HEK293 (cell line): ENCODE measurements around the gene SNTG2.

Experiments
- ZBTB17 ChIP-seq: fragments of 450-650 bp; formaldehyde crosslinking; IDR thresholded peaks from 2 replicates; pipeline ENCODE4 v1.5.1; 2016; ENCODE audit warnings: missing biosample characterization, missing genetic modification characterization
- ZNF10 ChIP-seq: fragments of 450-650 bp; formaldehyde crosslinking; IDR thresholded peaks from 2 replicates; pipeline ENCODE4 v1.5.1; 2017; ENCODE audit warnings: missing biosample characterization, missing genetic modification characterization
- ZNF366 ChIP-seq: fragments of 450-650 bp; formaldehyde crosslinking; conservative IDR thresholded peaks from 2 replicates; pipeline ENCODE4 v1.5.1; 2016; ENCODE audit warnings: missing biosample characterization, missing genetic modification characterization
- ZNF530 ChIP-seq: fragments of 450-650 bp; formaldehyde crosslinking; IDR thresholded peaks from 2 replicates; pipeline ENCODE4 v1.5.1; 2016; ENCODE audit warnings: low read depth, missing biosample characterization, missing genetic modification characterization
- ZNF830 ChIP-seq: fragments of 450-650 bp; IDR thresholded peaks from 2 replicates; pipeline ENCODE4 v1.5.0; 2018; ENCODE audit warnings: missing biosample characterization, missing genetic modification characterization, low read depth, mild to moderate bottlenecking, moderate library complexity
- TF ChIP-seq, protein P1 (sequence below): fragments of 450-650 bp; formaldehyde crosslinking; IDR thresholded peaks from 2 replicates; pipeline ENCODE4 v1.5.1; 2016; ENCODE audit warnings: missing biosample characterization, missing genetic modification characterization
- TF ChIP-seq, protein P2 (sequence below): fragments of 450-650 bp; formaldehyde crosslinking; IDR thresholded peaks from 2 replicates; pipeline ENCODE4 v1.5.1; 2017; ENCODE audit warnings: missing biosample characterization, missing genetic modification characterization
- TF ChIP-seq, protein P3 (sequence below): fragments of 450-650 bp; formaldehyde crosslinking; IDR thresholded peaks from 2 replicates; pipeline ENCODE4 v1.5.1; 2016; ENCODE audit warnings: missing biosample characterization, missing genetic modification characterization
- TF ChIP-seq, protein P4 (sequence below): fragments of 450-650 bp; formaldehyde crosslinking; optimal IDR thresholded peaks from 2 replicates; pipeline ENCODE3; 2016; ENCODE audit warnings: missing biosample characterization, mild to moderate bottlenecking, missing genetic modification characterization

DNA sequence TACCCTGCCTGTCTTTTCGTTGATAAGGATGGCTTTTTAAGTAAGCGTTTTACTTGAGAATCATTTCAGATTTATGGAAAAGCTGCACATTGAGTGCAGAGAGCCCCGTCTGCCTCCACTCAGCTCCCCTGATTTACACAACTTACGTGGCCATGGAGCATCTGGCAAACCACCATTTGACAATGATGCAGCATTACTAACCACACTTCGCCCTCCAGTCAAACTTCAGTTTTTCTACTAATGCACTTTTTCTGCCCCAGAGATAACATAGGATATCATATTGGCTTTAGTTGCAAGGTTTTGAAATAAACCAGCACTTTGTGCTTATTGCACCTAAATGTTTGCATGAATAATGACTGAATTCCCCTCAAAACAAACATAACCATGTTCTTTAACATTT, 297.5 kb downstream of the SNTG2 start:
- TF ChIP-seq ZNF530 (tag by site-specific recombination) (no peak), ZNF10 (no peak), ZNF366 (no peak), ZNF830 (tag by site-specific recombination) (no peak), ZBTB17 (tag by site-specific recombination) (no peak)
- TF ChIP-seq, protein P1, sequence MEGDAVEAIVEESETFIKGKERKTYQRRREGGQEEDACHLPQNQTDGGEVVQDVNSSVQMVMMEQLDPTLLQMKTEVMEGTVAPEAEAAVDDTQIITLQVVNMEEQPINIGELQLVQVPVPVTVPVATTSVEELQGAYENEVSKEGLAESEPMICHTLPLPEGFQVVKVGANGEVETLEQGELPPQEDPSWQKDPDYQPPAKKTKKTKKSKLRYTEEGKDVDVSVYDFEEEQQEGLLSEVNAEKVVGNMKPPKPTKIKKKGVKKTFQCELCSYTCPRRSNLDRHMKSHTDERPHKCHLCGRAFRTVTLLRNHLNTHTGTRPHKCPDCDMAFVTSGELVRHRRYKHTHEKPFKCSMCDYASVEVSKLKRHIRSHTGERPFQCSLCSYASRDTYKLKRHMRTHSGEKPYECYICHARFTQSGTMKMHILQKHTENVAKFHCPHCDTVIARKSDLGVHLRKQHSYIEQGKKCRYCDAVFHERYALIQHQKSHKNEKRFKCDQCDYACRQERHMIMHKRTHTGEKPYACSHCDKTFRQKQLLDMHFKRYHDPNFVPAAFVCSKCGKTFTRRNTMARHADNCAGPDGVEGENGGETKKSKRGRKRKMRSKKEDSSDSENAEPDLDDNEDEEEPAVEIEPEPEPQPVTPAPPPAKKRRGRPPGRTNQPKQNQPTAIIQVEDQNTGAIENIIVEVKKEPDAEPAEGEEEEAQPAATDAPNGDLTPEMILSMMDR (tag by site-specific recombination) = no peak
- TF ChIP-seq, protein P2, sequence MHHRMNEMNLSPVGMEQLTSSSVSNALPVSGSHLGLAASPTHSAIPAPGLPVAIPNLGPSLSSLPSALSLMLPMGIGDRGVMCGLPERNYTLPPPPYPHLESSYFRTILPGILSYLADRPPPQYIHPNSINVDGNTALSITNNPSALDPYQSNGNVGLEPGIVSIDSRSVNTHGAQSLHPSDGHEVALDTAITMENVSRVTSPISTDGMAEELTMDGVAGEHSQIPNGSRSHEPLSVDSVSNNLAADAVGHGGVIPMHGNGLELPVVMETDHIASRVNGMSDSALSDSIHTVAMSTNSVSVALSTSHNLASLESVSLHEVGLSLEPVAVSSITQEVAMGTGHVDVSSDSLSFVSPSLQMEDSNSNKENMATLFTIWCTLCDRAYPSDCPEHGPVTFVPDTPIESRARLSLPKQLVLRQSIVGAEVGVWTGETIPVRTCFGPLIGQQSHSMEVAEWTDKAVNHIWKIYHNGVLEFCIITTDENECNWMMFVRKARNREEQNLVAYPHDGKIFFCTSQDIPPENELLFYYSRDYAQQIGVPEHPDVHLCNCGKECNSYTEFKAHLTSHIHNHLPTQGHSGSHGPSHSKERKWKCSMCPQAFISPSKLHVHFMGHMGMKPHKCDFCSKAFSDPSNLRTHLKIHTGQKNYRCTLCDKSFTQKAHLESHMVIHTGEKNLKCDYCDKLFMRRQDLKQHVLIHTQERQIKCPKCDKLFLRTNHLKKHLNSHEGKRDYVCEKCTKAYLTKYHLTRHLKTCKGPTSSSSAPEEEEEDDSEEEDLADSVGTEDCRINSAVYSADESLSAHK (tag by site-specific recombination) = no peak
- TF ChIP-seq, protein P3, sequence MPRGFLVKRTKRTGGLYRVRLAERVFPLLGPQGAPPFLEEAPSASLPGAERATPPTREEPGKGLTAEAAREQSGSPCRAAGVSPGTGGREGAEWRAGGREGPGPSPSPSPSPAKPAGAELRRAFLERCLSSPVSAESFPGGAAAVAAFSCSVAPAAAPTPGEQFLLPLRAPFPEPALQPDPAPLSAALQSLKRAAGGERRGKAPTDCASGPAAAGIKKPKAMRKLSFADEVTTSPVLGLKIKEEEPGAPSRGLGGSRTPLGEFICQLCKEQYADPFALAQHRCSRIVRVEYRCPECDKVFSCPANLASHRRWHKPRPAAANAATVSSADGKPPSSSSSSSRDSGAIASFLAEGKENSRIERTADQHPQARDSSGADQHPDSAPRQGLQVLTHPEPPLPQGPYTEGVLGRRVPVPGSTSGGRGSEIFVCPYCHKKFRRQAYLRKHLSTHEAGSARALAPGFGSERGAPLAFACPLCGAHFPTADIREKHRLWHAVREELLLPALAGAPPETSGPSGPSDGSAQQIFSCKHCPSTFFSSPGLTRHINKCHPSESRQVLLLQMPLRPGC (tag by site-specific recombination) = no peak
- TF ChIP-seq, protein P4, sequence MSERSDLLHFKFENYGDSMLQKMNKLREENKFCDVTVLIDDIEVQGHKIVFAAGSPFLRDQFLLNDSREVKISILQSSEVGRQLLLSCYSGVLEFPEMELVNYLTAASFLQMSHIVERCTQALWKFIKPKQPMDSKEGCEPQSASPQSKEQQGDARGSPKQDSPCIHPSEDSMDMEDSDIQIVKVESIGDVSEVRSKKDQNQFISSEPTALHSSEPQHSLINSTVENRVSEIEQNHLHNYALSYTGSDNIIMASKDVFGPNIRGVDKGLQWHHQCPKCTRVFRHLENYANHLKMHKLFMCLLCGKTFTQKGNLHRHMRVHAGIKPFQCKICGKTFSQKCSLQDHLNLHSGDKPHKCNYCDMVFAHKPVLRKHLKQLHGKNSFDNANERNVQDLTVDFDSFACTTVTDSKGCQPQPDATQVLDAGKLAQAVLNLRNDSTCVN (tag by site-specific recombination) = no peak
